G401.6 (cell line): ENCODE data around the gene NRP2.

Source experiments
- FAIRE-seq: peaks from 2 replicates; lab custom pipeline; 2012; peaks lifted over from hg19 to GRCh38; lab: Jason Lieb, UNC

Gene NRP2

DNA sequence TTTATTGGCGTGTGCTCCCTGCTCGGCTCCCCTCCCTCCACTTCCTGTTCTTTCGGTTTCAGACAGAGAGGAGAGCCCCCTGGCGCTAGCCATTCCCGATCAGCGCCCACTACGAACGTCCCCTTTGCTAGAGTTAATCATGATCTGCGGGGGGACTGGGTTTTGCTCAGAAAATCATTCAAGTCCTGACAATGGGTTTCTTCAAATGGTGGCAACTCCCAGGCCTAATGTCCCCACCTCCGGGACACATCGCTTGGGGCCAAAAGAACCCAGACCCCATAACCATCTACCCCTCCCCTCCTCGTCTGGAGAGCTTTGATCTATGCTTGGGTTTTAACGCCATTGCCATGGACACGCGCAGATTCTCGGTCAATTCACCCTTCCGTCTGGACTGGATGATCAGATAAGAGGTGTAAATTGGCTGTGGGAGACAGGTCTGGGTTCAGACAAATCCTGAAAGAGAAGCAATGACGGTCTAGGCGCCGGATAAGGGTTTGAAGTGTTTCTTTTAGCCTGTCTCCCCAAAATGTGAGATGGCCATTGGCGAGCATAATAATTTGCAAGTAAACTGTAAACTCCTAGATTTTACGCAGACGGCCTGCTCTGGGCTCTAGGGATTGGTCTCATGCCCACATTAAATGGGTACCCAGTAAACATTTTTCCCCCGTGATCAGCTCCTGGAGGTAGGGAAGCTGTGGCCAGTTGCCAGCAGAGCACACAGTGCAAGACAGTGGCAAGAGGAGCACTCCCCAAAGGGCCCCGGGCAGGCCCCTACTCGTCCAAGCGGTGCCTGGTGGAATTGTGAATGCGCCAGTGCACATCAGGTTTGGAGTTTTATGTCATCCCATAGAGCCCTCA lies 4.7 kb downstream of the NRP2 start:
- no peak for FAIRE-seq

DNA sequence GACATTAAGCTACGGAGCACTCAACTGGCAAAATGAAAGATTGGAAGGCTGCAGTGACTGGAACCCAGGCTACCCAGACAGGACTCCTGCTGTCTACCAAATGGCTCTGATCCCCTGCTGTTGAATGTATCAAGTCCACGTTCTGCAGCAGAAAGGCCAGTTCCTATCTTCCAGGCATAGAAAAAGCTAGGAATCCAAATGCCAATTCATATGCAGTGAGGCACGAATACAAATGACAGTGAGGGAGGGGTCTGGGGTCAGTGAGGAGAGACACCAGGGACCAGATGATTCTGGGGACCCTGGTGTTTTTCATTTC lies 5.3 kb downstream of the NRP2 start:
- FAIRE-seq = no peak

- FAIRE-seq = no peak
These were observed 6.3 kb downstream of the NRP2 start for GRCh38 chr2:205688417-205689200.

DNA sequence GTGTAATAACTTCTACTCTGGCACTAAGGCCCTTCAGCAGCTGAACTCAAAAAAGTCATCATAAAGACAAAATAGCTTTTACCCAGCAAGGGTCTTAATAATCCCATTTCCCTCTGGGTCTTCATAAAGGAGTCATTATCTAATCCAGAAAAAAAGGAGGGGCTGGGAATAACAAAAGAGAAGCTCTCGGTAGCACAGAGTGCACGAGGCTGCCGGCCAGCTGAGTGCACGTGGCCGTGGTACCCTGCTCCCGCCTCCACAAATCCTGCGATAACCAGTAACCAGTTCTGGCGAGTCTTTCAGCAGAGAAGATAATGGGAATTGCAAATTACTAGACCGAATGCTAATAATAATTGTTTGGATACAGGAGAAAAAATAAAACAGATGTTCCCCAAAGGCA lies 7.5 kb downstream of the NRP2 start:
- FAIRE-seq = no peak

- no peak for FAIRE-seq
These were observed 9.8 kb downstream of the NRP2 start for GRCh38 chr2:205692104-205692503.

DNA sequence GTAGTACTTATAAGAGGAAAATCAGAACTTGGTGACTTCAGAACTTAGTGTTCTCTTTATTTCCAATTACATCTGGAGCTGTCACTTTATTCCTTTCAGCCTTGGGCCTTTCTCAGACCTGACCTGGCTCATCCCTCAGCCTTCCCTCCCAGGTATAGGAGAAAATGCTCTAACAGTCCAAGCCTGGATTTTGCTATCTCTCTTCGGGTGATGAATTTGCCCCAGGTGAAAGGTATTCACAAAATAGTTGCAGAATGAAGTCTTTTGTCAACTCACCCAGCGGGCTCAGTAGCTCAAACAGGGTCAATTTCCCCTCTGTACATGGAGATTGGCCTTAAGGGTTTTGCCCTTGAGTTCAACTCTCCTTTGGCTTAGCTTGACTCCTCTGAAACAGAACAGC lies 12.0 kb downstream of the NRP2 start:
- no peak for FAIRE-seq

- FAIRE-seq = no peak
These were observed 13.2 kb downstream of the NRP2 start for GRCh38 chr2:205695460-205695991.

GRCh38 chr2:205696331-205696926 lies 14.1 kb downstream of the NRP2 start:
- FAIRE-seq = no peak

- no peak for FAIRE-seq
These were observed 14.7 kb downstream of the NRP2 start for GRCh38 chr2:205696927-205697441.

- no peak for FAIRE-seq
These were observed 16.3 kb downstream of the NRP2 start for GRCh38 chr2:205698286-205699268.

DNA sequence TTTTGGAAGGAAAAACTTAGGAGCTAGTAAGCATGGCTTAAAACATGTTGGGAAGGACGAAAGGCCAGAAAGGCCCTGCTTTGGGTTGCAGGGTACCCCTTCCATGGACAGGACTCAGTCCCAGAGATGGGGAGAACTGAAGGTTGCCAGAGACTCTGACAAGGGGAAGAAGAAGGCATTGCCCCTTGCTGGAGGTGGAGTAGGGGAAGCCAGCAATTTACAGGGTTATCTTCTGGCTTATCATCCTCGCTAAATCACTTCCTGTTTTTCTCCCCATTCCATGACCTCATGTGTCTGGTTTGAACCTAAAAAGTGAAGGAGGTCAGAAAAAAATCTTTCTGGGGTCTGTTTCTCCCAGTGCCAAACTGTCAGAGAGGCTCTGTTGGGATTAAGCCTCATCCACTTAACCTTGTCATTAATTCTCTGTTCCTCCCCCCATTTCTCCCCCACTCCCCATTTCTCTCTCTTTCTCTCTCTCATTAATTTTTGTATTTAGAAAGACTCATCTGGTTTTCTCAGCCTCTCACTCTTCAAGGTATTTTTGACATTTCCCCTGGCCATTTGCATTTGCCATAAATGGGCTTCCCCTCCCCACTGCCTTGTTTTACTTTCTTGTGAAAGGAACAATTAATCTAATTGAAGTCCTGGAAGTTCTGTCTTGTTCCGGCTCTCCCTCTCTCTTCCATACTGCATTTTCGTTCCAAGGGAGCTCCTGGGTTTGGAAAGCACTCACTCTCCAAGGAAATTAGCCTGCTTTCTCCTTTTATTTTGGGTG lies 17.4 kb downstream of the NRP2 start:
- no peak for FAIRE-seq

DNA sequence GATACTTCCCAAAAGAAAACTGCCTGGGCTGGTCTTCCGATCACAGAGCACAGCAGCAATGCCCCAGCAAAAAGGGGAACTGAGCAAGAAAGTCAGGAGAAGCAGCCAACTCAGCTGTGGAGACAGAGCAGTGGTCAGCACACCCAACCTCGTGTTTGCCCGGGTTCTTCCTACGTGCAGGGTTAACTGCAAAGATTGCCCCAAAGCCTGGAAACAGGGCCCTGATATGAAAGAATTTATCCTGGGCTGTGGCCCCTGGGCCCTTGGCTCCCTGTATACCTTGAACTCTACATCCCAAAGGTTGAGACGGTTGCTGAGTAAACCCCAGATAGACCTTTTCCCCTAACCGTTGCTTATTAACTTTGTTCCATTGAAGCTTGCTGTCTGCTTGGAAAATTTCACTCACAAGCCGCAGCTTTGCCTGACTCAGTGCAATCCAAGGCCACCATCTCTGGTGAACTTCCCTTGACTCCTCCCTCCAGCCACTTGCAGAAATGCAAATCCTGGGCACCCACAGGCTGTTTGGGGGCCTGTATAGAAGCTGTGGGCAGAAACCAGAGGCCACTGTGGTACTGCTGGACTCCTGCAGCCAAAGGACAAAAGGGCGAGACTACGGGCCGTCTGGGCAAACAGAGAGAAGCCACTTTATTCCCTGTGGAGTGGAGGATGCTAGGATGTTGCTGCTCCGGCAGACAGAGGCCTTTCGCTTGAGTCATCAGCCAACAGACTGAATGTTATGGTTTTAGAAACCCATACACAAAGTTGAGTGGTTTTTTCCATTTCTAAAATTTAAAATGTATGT lies 18.2 kb downstream of the NRP2 start:
- no peak for FAIRE-seq

DNA sequence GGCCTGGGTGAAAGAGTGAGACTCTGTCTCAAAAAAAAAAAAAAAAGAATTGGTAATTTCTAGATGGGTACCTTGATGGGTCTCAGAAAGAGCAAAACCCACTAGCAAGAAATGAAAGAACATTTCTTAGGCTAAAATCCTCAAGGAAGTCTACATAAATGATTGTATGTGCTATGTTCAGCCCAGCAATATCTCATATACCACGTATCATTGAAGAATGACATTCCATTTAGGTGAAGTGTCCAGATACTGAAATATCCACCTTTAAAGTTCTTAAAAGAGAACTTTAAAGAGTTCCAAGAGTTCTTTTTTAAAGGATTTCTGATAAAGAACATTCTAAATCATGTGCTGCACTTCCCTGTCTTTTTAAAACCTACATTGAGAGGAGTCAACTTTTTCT lies 19.2 kb downstream of the NRP2 start:
- FAIRE-seq = no peak

DNA sequence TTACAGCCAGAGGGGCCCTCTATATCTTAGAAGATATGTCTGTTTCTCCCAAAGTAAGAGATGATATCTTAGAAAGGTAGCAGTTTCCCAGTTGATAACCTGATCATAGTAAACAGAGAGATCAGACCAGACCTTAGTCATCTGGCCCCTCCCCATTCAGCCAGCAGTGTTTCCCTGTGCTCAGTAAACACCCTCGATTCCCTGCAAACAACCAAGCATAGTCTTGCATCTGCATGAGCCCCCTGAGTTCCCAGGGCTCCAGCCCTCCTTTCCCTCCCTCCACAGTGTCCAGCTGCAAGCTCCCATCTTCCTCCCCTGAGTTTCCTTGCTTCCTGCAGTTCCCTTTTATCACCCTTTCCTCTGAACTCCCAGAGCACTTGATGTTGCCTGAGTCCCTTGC lies 20.3 kb downstream of the NRP2 start:
- no peak for FAIRE-seq

DNA sequence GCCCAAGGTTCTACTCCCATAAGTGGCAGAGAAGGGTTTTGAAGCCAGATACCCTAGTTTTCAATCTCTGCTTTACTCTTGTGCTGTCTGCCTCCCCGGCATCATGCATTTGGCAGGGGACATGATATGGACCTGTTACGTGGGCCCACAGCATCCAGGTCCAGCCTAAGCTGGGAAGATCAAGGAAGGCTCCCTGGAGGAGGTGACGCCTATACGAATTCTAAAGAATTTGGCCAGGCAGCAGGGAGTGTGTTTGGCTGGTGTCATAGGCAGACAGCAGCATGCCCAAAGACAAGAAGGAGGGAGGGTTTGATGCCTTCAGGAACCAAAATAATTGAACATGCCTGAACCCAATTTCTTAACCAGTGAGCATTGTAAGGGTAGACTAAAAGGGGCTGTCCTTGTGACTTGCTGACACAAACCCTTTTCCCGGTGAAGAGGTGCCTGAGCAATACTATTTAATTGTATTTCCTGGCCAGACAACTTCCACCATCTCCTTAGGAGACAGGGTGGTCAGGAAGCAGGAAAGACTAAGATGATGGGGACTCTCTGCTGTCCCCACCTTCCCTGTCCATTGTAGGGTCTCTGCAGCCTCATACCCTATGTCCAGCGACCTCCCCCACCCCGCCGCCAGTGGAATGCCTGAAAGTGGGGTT lies 21.3 kb downstream of the NRP2 start:
- no peak for FAIRE-seq

DNA sequence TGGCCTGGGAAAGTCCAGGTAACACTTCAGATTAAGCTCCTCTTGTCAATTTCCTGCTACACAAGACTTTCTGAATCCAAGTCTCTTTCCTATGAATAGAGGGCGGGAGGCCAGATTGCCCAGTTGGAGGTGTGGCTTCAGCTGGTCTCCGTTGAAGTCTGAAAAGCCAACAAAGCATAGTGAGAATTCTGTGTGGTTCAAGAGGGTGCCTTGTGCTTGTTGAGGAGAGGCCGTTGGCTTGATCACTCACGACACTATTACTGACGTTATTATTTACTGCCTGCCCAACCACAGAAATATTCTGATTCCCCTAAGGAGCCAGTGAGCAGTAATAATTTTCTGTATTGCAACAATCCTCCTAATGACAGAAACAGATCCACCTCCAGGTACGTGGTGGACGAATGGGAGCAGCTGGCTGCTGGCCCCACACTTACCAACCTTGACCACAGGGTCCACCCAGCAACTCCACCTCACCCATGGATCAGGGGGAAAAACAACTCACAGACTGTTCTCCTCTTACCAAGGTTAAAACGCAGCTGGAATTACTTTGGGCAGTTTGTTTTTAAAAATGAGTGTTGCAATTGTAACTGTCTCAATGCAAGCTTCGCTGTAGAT lies 21.9 kb downstream of the NRP2 start:
- no peak for FAIRE-seq

DNA sequence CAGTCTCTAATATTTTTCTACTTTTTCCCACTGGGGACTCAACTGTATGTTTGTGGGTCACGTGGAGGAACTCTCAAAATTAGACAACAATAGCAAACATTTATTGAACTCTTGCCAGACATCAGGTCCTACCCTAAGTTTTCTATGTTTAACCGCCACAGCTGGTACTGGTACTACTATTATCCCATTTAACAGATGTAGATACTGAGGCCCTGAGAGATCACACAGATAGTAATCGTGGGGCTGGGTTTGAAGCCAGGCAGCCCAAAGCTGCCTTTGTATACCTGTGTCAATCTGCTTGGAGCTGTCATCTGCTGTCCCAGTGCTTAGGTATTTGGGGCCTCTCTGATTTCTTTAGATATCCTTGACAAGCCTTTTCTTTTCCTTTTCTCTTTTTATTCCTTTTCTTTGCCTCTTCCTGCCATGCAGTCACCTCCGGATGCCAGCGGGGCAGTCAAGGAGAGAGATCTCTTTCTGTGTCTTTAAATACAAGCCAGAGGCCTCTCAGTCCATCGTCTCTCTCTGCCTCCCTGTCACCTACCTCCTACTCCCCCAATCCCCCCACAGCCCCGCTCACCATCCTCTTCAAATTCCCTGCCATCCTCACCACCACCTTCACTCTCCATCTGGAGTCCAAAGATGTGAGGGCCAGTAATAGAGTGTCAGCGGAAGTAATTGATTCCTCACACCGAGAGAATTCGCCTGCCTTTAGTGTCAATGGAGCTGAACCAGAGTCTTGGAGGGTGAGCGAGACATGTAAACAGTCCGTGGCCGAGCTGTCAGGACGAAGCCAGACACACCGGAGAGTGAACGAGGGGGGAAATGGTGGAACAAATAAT lies 23.4 kb downstream of the NRP2 start:
- FAIRE-seq = no peak

DNA sequence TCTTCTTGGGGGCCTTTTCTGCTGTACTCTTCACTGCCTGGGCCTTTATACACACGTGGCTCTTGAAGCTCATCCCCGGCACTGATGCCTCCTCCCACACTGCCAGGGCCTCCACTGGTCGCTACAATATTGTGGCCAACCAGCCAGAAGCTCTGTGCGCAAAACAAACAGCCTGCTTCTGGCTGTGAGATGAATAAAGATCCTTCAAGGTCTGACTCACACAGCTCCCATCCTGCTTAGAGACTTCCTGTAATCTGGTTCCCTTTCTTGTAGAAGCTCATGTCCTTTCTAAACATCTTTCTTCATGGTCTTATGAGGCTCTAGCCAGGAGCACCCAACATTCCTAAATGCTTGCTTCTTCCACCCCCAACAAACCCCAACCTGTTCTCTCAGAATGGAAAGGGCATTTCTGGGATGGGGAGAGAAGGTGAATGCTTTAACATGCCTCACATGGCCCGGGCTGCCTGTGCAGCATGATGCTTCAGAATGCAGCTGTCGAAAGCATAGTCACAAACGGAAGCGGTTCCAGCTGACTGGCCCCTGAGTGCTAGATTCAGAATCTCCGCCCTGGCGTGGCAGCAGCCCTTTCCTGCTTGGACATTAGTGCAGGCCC lies 24.6 kb downstream of the NRP2 start:
- FAIRE-seq = no peak
